ENCODE measurements around the gene LRRC7. TPM values are rescaled to one million over a fixed set of nuclear protein-coding genes. Genes with fewer than 3 reads are reported as not detected.

Gene LRRC7
- total and polyA plus RNA-seq, 2 donors (not counting 1 experiment from before 2014, with no cell fraction given) = 0.03 TPM; not detected in 1

- peak in 1 of 2 donors; percentile 1 for DNase-seq (ENCODE audit: low read depth in 2 of 2)
- Histone ChIP-seq H3K9me3 (ENCODE audit: control insufficient read depth, insufficient read depth, low read depth, low read length) (no peaks in the 10 kb centered on the region), H3K4me2 (ENCODE audit: extremely low read depth, insufficient read depth, low read length) (peak overlapping the region; percentile 15), H3K4me3 (replicated peaks in 1 of 4; ENCODE audit: control extremely low read depth in 1 of 4, insufficient read depth in 1 of 4, low read depth in 3 of 4, low read length in 4 of 4) (peak overlapping the region in 1 of 4 experiments; percentile 53), H3K79me2 (ENCODE audit: control insufficient read depth, insufficient read depth, low read length) (no peaks in the 10 kb centered on the region), H2AFZ (ENCODE audit: low read length) (no peak overlapping the region), H3K27me3 (ENCODE audit: control insufficient read depth, insufficient read depth, low read length) (peaks cover 19% of the 10 kb centered on the region), H3K27ac (ENCODE audit: insufficient read depth, low read length) (no peak overlapping the region), H3K9ac (ENCODE audit: insufficient read depth, low read length) (no peak overlapping the region), H3K36me3 (ENCODE audit: control insufficient read depth, insufficient read depth, low read length) (no peaks in the 10 kb centered on the region), H4K20me1 (ENCODE audit: control insufficient read depth, extremely low read depth, insufficient read depth, low read length) (no peaks in the 10 kb centered on the region), H3K4me1 (ENCODE audit: control insufficient read depth, extremely low read depth, insufficient read depth, low read length) (no peaks in the 10 kb centered on the region)
- TF ChIP-seq EZH2 (IDR thresholded peaks at IDR 0.05; ENCODE audit: low read length, missing control alignments) = peak; percentile 84
- TF ChIP-seq CTCF (conservative IDR thresholded peaks at IDR 0.05 in 1 of 2, IDR thresholded peaks at IDR 0.05 in 1 of 2; ENCODE audit: low read depth in 1 of 2, low read length in 2 of 2) = no peak
Observed at GRCh38 chr1:69569175-69569541, 1.4 kb downstream of the LRRC7 start.

DNA sequence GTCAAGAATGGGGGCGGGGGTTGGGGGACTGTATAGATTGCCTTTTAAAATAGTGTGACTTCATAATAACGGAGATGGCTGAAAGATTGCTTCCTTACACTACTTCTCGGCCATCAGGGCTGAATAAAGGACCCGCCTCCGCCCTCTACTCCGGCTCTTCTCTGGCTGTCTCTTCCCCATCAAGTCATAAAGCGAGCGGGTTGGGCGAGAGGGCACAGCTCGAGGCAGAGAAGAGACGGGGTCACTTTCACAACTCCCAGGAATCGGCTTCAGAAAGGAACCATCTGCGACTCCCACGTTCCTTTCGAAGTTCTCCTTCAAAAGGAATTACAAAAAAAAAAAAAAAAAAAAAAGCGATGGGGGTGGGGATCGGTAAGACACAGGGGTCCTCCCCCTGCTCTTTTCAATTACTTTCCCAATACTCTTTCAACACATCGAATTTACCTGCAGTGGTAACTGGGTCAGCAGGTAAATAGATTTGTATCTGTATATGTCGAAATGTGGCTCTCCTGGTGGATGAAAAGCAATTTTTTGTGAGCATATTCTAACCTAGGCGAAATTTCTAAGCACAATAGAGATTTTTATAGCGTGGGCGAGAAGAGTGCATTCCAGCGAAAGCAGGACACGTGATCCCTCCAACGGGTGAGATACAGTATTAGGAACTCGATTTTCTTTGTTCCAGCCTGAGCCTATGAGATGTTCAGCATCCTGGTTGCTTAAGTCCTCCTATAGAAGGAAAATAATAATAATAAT lies 2.0 kb downstream of the LRRC7 start:
- DNase-seq (ENCODE audit: low read depth in 2 of 2) = peak in 1 of 2 donors; percentile 43
- Histone ChIP-seq H3K27ac (ENCODE audit: insufficient read depth, low read length) (no peak overlapping the region), H2AFZ (ENCODE audit: low read length) (no peak overlapping the region), H3K27me3 (ENCODE audit: control insufficient read depth, insufficient read depth, low read length) (peaks cover 19% of the 10 kb centered on the region), H4K20me1 (ENCODE audit: control insufficient read depth, extremely low read depth, insufficient read depth, low read length) (no peaks in the 10 kb centered on the region), H3K4me2 (ENCODE audit: extremely low read depth, insufficient read depth, low read length) (no peak overlapping the region), H3K36me3 (ENCODE audit: control insufficient read depth, insufficient read depth, low read length) (no peaks in the 10 kb centered on the region), H3K9me3 (ENCODE audit: control insufficient read depth, insufficient read depth, low read depth, low read length) (no peaks in the 10 kb centered on the region), H3K79me2 (ENCODE audit: control insufficient read depth, insufficient read depth, low read length) (no peaks in the 10 kb centered on the region), H3K9ac (ENCODE audit: insufficient read depth, low read length) (no peak overlapping the region), H3K4me3 (replicated peaks in 1 of 4; ENCODE audit: control extremely low read depth in 1 of 4, insufficient read depth in 1 of 4, low read depth in 3 of 4, low read length in 4 of 4) (peak overlapping the region in 1 of 4 experiments; percentile 53), H3K4me1 (ENCODE audit: control insufficient read depth, extremely low read depth, insufficient read depth, low read length) (no peaks in the 10 kb centered on the region)
- peak; percentile 43 for TF ChIP-seq EZH2 (IDR thresholded peaks at IDR 0.05; ENCODE audit: low read length, missing control alignments)
- no peak for TF ChIP-seq CTCF (conservative IDR thresholded peaks at IDR 0.05 in 1 of 2, IDR thresholded peaks at IDR 0.05 in 1 of 2; ENCODE audit: low read depth in 1 of 2, low read length in 2 of 2)

DNA sequence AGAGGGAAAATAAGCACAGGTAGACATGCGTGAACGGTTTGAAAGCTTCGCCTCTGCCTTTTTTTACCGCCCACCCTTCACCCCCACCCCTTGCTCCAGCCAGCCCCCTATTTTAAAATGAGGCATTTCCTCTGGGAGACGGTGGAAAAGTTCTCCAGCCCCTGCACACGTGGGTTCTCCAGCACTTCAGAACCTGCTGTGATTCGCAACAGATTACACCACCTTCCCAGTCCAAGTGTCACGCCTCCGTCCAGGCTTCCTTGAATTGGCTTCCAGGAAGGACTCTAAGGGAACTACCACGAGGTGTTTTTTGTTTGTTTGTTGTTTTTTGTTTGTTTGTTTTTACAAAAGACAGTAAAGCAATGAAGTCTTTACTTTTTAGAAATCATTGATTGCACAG lies 2.6 kb downstream of the LRRC7 start:
- no peaks in the 10 kb centered on the region for H3K4me1 ChIP-seq (ENCODE audit: control insufficient read depth, extremely low read depth, insufficient read depth, low read length)
- no peaks in the 10 kb centered on the region for H3K79me2 ChIP-seq (ENCODE audit: control insufficient read depth, insufficient read depth, low read length)
- H2AFZ ChIP-seq (ENCODE audit: low read length) = no peak overlapping the region
- H3K36me3 ChIP-seq (ENCODE audit: control insufficient read depth, insufficient read depth, low read length) = no peaks in the 10 kb centered on the region
- H4K20me1 ChIP-seq (ENCODE audit: control insufficient read depth, extremely low read depth, insufficient read depth, low read length) = no peaks in the 10 kb centered on the region
- no peak overlapping the region for H3K27ac ChIP-seq (ENCODE audit: insufficient read depth, low read length)
- H3K9me3 ChIP-seq (ENCODE audit: control insufficient read depth, insufficient read depth, low read depth, low read length) = no peaks in the 10 kb centered on the region
- peaks cover 19% of the 10 kb centered on the region for H3K27me3 ChIP-seq (ENCODE audit: control insufficient read depth, insufficient read depth, low read length)
- no peak overlapping the region for H3K4me3 ChIP-seq (replicated peaks in 1 of 4; ENCODE audit: control extremely low read depth in 1 of 4, insufficient read depth in 1 of 4, low read depth in 3 of 4, low read length in 4 of 4)
- H3K9ac ChIP-seq (ENCODE audit: insufficient read depth, low read length) = no peak overlapping the region
- no peak overlapping the region for H3K4me2 ChIP-seq (ENCODE audit: extremely low read depth, insufficient read depth, low read length)
- peak in 1 of 2 donors; percentile 8 for DNase-seq (ENCODE audit: low read depth in 2 of 2)
- TF ChIP-seq EZH2 (IDR thresholded peaks at IDR 0.05; ENCODE audit: low read length, missing control alignments) (no peak), CTCF (conservative IDR thresholded peaks at IDR 0.05 in 1 of 2, IDR thresholded peaks at IDR 0.05 in 1 of 2; ENCODE audit: low read depth in 1 of 2, low read length in 2 of 2) (no peak)

Measured in fibroblast of lung (primary cell).